ENCODE results near the gene RAB40C.

The RAB40C gene

DNA sequence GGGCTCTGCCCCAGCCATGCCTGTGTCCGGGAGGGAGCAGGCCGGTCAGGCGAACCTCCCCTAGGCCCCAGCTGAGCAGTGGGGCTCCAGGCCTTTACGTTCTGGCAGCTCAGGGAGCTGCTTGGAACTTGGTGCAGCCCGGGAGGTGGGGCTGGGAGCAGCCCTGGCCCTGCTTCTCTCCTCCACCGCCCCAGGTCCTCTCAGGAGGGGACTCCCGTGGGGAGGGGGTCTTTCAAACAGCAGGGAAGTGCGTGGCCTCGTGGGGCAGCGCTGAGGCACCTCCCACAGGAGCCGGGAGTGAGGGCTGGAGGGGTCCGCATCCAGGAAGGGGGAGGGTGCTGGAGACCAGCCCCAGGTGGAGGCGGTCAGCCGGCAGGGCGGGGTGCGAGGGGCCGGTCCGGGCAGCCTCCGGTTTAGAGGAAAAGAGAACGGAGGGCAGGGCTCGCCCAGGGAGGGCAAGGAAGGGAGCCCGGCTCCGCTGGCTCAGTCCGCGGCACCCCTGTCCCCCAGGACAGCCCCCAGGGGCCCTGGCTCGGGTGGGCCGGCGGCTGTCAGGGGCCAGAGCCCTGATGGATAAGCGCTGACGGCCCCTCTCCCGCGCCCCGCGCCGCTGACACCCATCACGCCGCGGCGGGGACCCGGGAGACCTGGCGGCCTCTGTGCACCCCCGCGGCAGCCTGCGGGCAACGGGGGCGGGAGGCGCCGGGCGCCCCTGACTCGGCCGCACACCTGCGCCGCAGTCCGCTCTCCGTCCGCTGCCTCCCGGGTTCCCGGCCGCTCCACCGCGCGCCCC is 30.3 kb upstream of the RAB40C start:
- in situ Hi-C loops (cut with HindIII; ENCODE audit: low sequenced_read_pairs), result no loop called here
- TF ChIP-seq, protein P1, sequence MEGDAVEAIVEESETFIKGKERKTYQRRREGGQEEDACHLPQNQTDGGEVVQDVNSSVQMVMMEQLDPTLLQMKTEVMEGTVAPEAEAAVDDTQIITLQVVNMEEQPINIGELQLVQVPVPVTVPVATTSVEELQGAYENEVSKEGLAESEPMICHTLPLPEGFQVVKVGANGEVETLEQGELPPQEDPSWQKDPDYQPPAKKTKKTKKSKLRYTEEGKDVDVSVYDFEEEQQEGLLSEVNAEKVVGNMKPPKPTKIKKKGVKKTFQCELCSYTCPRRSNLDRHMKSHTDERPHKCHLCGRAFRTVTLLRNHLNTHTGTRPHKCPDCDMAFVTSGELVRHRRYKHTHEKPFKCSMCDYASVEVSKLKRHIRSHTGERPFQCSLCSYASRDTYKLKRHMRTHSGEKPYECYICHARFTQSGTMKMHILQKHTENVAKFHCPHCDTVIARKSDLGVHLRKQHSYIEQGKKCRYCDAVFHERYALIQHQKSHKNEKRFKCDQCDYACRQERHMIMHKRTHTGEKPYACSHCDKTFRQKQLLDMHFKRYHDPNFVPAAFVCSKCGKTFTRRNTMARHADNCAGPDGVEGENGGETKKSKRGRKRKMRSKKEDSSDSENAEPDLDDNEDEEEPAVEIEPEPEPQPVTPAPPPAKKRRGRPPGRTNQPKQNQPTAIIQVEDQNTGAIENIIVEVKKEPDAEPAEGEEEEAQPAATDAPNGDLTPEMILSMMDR (IDR thresholded peaks at IDR 0.05; ENCODE audit: low read depth, low read length, missing control alignments), result no peak
- H3K4me3 ChIP-seq (ENCODE audit: low read depth, low read length), result no peak overlapping the region
- DNase-seq (ENCODE audit: low read depth), result no peak

DNA sequence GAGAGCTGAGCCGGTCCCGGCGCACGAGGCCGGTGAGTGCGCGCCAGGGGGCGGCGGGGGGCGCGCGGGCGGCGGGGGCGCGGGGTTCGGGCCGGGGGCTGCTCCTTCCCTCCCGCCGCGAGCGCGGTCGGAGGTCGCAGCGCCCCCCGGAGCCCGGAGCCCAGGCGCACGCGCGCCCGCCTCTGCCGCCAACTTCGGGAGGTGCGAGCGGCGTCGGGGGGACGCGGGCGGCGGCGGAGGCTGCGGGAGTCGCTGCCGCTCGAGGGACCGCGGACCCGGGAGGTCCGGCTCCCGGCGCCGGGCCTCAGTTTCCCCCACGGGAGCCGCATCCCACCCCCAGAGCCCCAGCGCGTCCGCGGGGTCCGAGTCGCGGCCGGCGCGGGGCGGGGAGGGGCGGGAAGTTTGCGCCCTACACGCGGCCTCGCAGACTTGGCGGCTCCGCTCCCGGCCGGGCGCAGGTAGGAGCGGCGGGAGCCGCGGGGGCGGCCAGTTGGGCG is 29.6 kb upstream of the RAB40C start, which contains the start of gene PRR35:
PRR35 (plus strand) TSS at position 191 of the 497 bp plus-strand sequence. CDS start 2,901 bp downstream, outside the sequence.
- in situ Hi-C loops (cut with HindIII; ENCODE audit: low sequenced_read_pairs), result no loop called here
- TF ChIP-seq, protein P1 (IDR thresholded peaks at IDR 0.05; ENCODE audit: low read depth, low read length, missing control alignments), result no peak
- DNase-seq (ENCODE audit: low read depth), result no peak
- H3K4me3 ChIP-seq (ENCODE audit: low read depth, low read length), result no peak within 1 kb of the TSS

DNA sequence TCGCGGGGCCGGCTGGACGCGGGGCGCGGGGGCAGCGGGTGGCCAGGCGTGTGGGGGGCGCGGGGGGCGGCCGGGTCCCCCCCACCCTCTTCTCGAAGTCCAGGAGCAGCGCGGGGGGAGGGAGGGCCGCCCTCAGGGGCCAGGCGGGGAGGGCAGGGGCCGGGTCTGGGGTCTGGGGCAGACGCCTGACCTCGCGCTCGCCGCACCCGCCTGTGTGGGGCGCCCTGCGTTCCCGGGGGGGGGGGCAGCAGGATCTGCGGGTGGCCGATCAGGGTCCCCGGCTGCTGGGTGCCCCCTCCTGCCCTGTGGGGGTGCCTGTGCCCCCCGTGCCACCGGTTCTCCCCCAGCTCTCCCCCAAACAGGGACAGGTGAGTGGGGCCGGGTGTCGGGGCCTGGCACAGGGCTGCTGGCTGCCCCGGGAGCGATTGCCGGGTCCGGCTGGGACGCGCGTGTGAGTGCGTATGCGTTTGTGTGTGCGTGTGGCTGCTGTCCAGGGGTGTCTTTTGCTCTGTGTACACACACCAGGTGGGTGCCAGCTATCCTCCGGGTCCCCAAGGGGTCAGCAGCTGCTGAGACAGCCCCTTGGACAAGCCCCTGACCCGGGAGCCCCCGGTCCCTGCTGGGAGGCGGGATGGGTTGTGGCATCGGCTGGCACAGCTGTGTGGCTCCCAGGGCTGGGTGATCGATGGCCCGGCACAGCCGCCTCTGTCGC is 29.0 kb upstream of the RAB40C start:
- no peak for DNase-seq (ENCODE audit: low read depth)
- TF ChIP-seq, protein P1 (IDR thresholded peaks at IDR 0.05; ENCODE audit: low read depth, low read length, missing control alignments), result no peak
- H3K4me3 ChIP-seq (ENCODE audit: low read depth, low read length), result no peak overlapping the region
- in situ Hi-C loops (cut with HindIII; ENCODE audit: low sequenced_read_pairs), result no loop called here

DNA sequence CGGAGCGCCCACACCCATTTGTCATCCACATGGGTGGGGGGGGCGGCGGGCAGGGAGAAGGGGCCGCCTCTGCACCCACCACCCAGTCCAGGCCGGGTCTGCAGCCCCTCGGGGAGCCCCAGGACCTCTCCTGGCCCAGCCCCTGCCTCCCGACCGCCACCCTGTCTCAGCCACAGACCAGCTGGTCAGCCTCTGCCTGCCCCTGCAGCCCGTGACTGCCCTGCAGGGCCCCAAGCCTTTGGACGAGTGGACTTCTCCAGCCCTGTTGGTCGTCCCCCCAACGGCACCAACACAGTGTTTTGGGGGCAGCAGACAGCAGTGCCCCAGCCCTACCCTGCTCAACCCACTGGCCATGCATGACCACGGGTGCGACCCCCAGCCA is 28.5 kb upstream of the RAB40C start:
- no peak for DNase-seq (ENCODE audit: low read depth)
- no peak overlapping the region for H3K4me3 ChIP-seq (ENCODE audit: low read depth, low read length)
- in situ Hi-C loops (cut with HindIII; ENCODE audit: low sequenced_read_pairs), result no loop called here
- TF ChIP-seq, protein P1 (IDR thresholded peaks at IDR 0.05; ENCODE audit: low read depth, low read length, missing control alignments), result no peak

DNA sequence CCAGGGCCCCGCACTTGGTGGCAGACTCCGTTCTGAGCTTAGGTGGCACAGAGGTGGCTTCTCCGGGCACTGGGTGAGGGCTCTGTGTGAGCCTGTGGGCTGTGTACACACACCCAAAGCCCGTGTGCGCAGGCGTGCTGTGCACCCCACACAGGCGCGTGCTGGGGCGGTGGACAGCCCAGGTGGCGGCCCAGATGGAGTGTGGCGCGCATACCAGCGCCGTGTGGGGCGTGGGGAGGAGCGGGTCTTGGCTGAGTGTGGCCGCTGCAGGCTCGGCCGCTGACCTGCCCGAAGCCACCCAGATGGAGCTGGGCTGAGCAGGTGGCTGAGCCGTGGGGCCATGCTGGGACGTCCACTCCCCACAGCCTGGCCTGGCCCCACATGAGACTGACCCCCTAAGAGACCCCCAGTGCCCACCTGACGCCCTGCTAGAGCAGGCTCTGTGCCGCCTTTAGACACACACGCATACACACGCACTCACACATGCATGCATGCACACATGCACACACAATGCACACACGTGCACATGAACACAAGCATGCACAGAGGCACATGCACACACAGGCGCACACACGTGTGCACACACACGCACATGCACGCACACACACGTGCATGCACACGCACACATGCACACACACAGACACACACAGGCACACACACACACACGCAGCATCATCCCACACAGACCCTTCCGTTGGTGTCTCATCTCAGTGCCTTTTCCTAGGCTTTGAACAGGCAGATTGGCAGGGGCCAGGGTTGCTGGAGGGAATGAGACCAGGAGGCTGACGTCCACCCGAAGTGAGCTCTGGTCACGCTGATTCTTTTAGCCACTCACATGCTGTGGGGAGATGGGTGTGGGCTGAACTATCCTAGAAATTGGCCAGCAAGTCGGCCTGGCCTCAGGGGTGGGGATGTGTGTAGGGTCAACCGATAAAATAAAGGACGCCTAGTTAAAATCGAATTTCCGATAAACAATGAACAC is 27.6 kb upstream of the RAB40C start:
- in situ Hi-C loops (cut with HindIII; ENCODE audit: low sequenced_read_pairs), result no loop called here
- TF ChIP-seq, protein P1 (IDR thresholded peaks at IDR 0.05; ENCODE audit: low read depth, low read length, missing control alignments), result no peak
- H3K4me3 ChIP-seq (ENCODE audit: low read depth, low read length), result no peak overlapping the region
- DNase-seq (ENCODE audit: low read depth), result no peak
